AG08395 (cell line): ENCODE measurements around the gene MAP2K7.
"Not testable (repeated sequence)": the region's sequence is repeated elsewhere in the genome, so short reads cannot be mapped to it uniquely, and the experiment has no call there.

Source experiments
- DNase-seq: peaks from one replicate; pipeline ENCODE4 v3.0.0; 2012; ENCODE audit warnings: mixed read lengths, low spot score

The MAP2K7 gene

DNA sequence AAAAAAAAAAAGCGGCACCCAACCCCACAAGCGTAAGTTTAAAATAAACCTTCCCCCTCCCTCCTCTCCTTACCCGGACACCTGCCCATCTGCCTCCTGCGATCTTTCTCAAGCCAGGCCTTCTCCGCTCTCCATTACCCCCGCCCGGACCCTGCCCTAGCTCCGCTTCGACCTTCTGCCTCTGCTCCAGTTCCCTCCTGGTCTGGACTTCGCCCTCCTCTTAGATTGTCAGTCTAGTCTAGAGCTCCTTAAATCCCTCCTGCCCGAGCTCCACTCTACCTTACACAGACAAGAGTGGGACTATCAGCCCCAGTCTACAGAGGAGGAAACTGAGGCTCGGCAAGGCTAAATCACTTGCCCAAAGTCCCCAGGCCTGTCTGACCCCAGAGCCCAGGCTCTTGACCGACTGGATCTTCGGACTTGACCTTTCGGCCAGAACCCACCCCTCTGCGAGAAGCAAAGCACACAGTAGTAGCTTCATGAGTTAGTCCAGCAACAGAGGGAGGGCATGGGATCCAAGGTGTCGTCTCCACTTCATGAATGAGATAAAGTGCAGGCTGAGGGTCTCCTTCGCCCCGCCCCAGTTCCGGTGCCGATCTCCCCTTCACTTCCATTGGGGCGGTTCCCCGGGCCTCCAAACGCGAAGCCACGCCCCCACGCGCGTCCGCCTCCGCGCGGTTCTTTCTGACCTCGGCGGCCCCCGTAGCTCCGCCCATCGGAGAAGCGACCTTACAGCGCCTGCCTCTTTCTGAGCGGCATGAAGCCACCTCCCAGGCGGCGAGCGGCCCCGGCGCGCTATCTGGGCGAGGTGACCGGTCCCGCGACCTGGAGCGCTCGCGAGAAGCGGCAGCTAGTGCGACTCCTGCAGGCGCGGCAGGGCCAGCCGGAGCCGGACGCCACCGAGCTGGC, 16.2 kb downstream of the MAP2K7 start, which contains the start of gene SNAPC2:
Gene SNAPC2 (plus strand): TSS at position 729 of the 909 bp plus-strand sequence. CDS start 29 bp downstream, at position 758.
- DNase-seq: peak; percentile 94

DNA sequence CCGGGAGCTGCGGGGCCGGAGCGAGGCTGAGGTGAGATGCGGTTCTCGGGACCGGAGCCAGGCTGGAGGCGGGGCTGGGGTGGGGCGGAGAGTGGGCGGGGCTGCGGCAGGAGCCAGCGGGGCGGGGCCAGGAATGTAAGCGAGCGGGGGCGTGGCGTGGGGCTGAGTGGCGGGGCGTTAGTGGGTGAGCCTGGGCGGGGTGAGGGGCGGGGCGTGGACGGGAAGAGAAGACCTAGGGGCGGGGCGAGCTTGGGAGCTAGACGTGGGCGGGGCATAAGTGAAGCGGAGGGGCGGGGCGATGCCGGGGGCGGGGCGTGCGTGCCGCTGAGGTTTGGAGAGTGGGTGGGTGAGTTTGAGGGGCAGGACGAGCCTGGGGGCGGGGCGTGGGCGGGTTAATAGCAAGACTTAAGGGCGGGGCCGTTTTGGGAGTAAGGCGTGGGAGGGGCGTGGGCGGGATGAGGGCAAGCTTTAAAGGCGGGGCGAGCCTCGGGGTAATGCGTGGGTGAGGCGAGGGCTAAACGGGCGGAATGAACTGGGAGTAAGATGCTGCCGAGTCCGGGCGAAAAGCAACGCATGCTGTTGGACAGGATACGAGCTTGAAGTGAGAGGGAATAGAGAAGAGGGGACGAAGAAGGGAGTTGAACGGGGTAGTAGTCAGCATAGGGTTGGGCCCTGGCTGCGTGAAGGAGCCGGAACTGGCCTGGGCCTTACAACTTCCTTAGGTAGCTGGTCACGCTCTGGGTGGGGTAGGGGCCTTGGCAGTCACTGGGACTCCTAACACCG, 17.0 kb downstream of the MAP2K7 start:
- peak; percentile 98 for DNase-seq

DNA sequence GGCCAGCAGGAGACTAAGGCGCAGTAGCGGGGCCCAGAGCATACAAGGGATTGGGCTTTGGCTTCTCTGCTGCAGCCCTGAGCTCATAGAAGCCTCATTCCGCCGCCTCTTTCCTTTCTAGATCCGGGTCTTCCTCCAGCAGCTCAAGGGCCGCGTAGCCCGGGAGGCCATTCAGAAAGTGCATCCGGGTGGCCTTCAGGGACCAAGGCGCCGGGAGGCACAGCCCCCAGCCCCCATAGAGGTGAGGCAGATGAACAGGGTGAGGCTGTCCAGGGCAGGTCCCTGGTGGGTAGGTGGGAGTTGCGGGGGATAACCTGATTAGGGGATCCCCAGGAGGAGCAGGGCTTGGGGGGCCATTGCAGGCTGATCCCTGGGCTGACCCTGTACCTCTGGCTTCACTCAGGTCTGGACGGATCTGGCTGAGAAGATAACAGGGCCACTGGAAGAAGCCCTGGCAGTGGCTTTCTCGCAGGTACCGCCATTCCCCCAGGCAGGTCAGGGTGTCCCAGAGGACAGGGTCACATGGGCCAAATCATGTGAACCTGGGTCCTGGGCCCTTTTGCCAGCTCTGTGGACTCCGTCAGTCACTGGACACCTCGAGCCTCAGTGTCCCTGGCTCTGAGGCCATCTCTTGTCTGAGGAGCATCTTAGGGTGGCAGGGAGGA, 17.8 kb downstream of the MAP2K7 start:
- DNase-seq: no peak

- no peak for DNase-seq
These were observed 18.5 kb downstream of the MAP2K7 start for GRCh38 chr19:7921967-7922835.

GRCh38 chr19:7922836-7923195, 19.1 kb downstream of the MAP2K7 start:
- no peak for DNase-seq

DNA sequence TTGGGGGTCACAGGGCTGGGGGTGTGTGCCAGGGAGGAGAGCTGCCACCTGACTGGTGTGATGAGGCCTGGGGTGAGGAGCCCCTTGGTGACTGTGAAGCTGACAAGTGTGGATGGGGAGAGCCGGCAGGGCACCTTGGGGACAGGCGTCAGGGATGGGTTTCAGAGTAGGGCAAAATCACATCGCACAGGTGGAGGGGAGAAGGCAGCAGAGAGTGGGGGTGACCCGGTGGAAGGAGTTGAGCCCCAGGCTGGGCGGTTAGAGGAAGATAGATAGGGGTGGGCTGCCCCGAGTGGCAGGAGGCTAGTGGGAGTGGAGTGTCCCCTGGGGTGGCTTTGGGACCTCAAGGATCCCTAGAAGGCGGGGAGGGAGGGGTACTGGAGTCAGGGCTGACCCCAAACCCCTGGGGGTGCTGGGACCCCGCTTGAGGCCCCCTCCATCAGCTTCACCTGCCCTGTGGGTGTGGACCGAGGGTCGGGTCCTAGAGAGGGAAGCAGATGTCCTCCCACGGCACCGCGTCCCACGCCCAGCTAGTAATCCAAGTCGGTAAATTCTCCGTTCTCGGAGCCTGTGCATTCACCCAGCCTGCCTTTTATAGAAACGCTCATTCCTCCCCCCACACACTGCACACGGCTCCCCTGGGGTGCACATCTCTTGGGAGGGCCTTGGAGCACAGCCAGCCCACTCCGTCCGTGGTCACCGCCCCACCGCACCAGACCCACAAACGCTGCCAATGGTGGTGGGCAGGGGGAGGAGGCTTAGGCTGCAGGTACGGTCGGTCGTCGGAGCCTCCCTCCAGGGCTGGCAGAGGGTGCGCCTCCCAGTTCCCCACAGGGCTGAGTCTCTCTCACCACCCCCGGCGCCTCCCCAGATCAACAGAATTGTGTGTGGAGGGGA, 19.9 kb downstream of the MAP2K7 start:
- no peak for DNase-seq

DNA sequence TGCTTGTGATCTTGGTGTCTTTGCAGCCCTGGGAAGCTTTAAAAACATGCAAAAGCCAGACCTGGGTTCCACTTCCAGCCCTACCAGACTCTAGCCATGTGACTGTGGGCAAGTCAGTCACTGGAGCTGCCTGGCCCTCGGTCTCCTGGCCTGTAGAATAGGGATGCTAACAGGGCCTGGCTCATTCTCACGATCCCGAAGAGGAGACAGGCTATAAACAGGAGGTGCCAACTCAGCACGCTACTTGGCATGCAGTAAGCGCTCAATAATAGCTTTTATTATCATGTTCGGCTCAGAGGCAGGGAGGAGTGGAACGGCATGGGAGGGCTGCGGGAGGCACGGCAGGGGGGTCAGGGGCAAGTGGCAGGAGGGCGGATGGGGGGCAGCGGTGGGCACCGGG, 20.6 kb downstream of the MAP2K7 start:
- DNase-seq: no peak

GRCh38 chr19:7924651-7925170, 21.0 kb downstream of the MAP2K7 start:
- DNase-seq: no peak

DNA sequence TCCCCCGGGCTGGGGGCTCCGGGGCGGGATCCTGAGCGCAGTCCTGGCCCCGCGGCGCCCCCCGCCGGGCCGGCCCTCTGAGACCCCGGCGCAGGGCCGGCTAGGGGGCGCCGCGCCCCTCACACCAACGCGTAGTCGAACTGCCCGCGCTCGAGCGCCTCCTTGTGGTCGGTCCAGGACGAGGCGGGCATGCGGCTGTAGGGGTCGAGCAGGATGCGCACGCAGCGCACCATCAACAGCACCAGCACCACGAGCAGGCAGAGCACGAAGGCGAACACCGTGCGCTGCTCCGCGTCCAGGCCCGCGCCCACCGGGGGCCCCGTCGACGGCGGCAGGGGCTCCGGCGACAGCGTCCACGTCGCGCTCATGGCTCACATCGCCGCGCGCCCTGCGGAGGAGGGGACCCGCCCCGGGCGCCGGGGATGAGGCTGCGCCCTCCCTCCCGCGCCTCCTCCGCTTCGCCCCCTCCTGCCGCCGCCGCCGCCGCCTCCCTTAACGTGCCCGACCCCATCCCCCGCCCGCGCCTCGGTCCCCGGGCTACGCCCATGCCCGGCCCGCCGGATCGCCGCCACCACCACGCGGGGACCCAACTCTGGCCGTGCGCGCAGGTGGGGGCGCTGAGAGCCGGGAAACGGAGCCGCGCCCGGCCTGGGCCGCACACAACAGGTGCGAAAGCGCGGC, 21.6 kb downstream of the MAP2K7 start:
- peak; percentile 82 for DNase-seq

DNA sequence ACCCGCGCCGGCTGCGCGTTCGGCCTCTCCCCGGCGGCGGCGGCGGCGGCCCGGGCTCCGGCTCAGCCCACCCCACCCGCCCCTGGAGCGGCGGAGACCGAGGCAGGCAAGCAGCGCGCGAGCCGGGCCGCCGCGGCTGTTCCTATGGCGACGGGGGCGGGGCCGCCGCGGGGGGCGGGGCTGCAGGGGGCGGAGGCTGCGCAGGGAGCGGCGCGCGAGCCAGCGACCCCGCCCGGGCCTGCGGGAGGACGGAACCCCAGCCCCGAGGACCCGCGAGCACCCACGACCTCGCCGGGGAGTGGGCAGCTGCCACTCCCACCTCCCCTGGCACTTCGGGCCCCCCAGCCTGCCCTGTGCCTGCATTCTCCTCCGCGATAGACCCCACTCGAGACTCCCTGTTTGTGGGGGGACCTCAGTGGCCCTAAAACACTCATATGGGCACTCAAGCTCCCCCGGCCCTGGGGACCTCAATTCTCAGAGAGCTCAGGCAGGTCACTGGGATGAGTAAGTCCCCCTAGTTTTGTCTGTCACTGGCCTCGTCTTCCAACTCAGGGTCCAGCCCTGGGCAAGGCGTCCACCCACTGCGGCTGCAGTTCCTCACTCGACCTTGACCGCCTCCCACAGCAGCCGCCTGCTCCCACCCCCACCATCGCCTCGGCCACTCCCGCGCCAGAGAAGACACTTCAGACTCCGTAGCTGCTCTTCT, 22.5 kb downstream of the MAP2K7 start, which contains the start of gene CTXN1:
Gene CTXN1 (minus strand): TSS at position 115 of the 706 bp plus-strand sequence. CDS start 597 bp downstream, outside the sequence.
- peak; percentile 77 for DNase-seq

DNA sequence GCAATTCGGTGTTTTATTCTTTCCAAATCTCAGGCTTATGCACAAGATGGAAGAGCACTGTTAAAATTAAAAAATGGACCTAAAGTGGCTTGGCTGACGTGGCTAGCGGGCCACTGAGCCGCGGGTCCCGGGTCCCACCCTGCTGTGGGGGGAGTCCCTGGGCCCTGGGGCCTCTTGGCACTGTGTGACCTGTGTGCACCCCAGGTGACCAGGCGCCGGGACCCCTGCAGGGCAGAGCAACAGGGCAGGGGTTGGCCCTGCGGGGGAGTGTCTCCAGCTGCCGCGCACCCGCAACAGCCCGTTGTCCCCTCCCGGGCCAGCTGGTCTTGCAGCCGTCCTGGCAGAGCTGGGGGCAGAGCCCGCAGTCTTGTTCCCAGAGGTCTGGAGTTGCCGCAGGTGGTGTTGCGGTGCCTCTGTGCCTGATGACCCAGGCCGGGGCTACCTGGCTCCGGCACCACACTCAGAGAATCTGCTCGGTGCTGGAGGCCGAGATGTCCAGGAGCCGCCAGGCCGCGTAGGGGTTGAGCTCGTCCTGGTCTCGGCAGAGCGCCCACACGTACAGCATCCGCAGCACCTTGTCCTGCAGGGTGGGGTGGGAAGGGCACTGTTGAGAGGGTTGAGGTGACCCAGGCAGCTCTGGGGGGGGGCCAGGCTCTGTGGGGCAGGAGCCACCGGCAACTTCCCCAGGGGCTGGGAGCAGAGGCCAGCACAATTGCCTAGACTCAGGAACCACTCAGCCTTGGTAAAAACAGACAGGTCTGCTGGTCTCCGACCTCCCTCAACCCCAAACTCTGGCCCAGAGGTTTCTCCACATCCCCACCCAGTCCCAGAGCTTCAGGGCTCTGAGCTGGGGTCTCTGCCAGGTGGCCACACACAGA, 23.3 kb downstream of the MAP2K7 start:
- DNase-seq: no peak

DNA sequence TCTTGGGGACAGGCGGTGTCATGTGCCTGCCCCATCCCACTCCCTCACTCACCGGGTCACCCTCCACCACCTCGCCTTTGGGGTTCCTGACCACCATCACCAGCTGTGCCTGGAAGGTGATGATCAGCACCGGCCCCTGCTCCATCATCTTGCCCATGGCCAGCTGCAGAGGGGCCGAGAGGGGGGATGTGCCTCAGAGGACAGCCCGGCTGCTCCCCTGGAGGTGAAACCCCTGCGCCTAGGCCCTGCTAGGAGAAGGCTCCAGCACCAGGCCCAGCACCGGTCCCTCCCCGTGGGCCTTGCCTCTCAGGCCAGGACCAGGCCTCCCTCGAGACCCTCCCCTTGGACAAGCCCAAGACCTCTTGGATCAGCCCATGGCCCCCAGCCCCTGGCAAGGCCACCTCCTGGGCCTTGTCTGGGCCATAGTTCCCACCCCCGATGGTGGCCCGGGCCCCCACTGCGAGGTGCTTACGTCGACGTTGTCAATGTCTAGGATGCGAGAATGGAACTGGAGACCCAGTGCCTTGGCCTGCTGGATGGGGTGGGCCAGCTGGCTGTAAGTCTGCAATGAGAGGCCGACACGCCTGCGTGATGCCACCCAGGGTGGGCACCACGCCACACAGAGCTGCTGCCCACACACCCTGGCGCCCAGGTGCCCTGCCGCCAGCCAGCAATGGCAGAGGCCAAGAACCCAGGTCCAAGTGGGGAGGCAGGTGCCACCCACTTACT, 24.1 kb downstream of the MAP2K7 start:
- no peak for DNase-seq

DNA sequence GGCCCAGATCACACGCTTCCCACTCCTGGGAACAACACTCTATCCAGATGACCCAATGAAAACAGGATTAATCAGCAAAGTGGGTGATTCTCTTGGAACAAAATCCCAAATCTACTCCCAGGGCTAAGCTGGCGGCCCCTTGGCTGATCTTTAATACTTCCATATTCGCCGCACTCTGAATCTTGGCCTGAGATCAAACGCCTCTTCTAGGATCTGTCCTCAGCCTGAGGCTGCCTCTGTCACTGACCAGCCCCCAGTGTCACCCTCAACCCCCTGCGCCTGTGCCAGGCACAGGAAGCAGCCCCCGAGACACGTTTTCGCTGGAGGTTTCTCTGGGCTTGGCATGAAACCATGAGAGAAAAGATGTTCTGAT, 24.6 kb downstream of the MAP2K7 start:
- DNase-seq: no peak

GRCh38 chr19:7928741-7929701, 25.3 kb downstream of the MAP2K7 start:
- peak; percentile 72 for DNase-seq

DNA sequence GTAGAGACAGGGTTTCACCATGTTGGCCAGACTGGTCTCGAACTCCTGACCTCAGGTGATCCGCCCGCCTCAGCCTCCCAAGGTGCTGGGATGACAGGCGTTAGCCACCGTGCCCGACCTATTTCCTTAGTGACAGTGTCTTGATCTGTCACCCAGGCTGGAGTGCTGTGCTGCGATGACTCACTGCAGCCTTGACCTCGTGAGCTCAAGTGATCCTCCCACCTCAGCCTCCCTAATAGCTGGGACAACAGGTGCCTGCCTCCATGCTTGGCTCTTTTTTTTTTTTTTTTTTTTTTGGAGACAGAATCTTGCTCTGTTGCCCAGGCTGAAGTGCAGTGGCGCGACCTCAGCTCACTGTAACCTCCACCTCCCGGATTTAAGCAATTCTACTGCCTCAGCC, 26.4 kb downstream of the MAP2K7 start:
- DNase-seq: not testable (repeated sequence)

GRCh38 chr19:7930765-7931164, 27.1 kb downstream of the MAP2K7 start:
- no peak for DNase-seq
